H1 (cell line): ENCODE measurements around the gene CUEDC1. TPM values are rescaled to one million over a fixed set of nuclear protein-coding genes. Genes with fewer than 3 reads are reported as not detected.

Source experiments
- CTCF ChIA-PET: fragments of 300-600 bp; sonication (Branson Sonifier 250); formaldehyde crosslinking; loops from one replicate; lab custom pipeline; 2021; ENCODE audit not compliant: partially characterized antibody; lab: Charles Lee
- POLR2A ChIA-PET: fragments of 300-600 bp; sonication (Branson Sonifier 250); formaldehyde crosslinking; loops from one replicate; lab custom pipeline; 2021; ENCODE audit warnings: inconsistent platforms; ENCODE audit not compliant: partially characterized antibody; lab: Charles Lee
- DNase-seq, 2 experiments: peaks; one replicate each; pipeline versions ENCODE4 v3.0.0 to v3.0.0-alpha.2; 2010 to 2022; ENCODE audit warnings: low spot score in 2 of 2, low read depth in 1 of 2, mixed read lengths in 1 of 2
- FAIRE-seq: peaks from 2 replicates; lab custom pipeline; 2011; peaks lifted over from hg19 to GRCh38; lab: Jason Lieb, UNC
- H2AFZ ChIP-seq: 2 replicates; pipeline ENCODE4 v1.8.1; 2012; ENCODE audit warnings: low read length, inconsistent platforms
- H2AK5ac ChIP-seq: 2 replicates; pipeline ENCODE4 v1.6.1; 2013; ENCODE audit warnings: low read depth, low read length
- H2BK120ac ChIP-seq: replicated peaks from 2 replicates; pipeline ENCODE3; 2013; ENCODE audit warnings: low read depth, low read length, inconsistent platforms
- H2BK12ac ChIP-seq: 2 replicates; pipeline ENCODE4 v1.6.1; 2013; ENCODE audit warnings: low read depth, low read length
- H2BK15ac ChIP-seq: 2 replicates; pipeline ENCODE4 v1.6.1; 2013; ENCODE audit warnings: low read length
- H2BK20ac ChIP-seq: 2 replicates; pipeline ENCODE4 v1.6.1; 2013; ENCODE audit warnings: low read length
- H2BK5ac ChIP-seq: 2 replicates; pipeline ENCODE4 v1.6.1; 2013; ENCODE audit warnings: low read depth, low read length
- H3K14ac ChIP-seq: 2 replicates; pipeline ENCODE4 v1.6.1; 2013; ENCODE audit warnings: inconsistent platforms; ENCODE audit not compliant: insufficient read length
- H3K18ac ChIP-seq: 2 replicates; pipeline ENCODE4 v1.6.1; 2013; ENCODE audit warnings: low read length; ENCODE audit errors: extremely low read depth
- H3K23ac ChIP-seq: 2 replicates; pipeline ENCODE4 v1.6.1; 2013; ENCODE audit warnings: inconsistent platforms; ENCODE audit not compliant: insufficient read length
- H3K23me2 ChIP-seq: 2 replicates; pipeline ENCODE4 v1.6.1; 2013; ENCODE audit warnings: low read depth, low read length
- H3K27ac ChIP-seq: 2 replicates; pipeline ENCODE4 v1.6.1; 2011; ENCODE audit warnings: low read depth, low read length, inconsistent platforms
- H3K27me3 ChIP-seq, 4 experiments: replicated peaks in 1 of 4; 1 replicate in 1 of 4; 2 replicates in 3 of 4; pipeline versions ENCODE4 v1.6.1 to v1.8.1; 2011 to 2013; ENCODE audit warnings: low read length in 3 of 4, mild to moderate bottlenecking in 3 of 4, inconsistent platforms in 2 of 4, mixed read lengths in 2 of 4, moderate library complexity in 1 of 4; ENCODE audit not compliant: control insufficient read depth in 3 of 4, insufficient read depth in 3 of 4; ENCODE audit errors: extremely low read depth in 1 of 4
- H3K36me3 ChIP-seq, 4 experiments: 2 replicates each; pipeline versions ENCODE4 v1.6.1 to v1.8.1; 2011 to 2013; ENCODE audit warnings: mild to moderate bottlenecking in 4 of 4, low read length in 3 of 4, moderate library complexity in 2 of 4, control low read depth in 1 of 4, inconsistent platforms in 1 of 4; ENCODE audit not compliant: insufficient read depth in 4 of 4, control insufficient read depth in 2 of 4
- H3K4ac ChIP-seq: replicated peaks from 2 replicates; pipeline ENCODE3; 2013; ENCODE audit warnings: low read length, low read depth, mixed read lengths, inconsistent platforms; ENCODE audit not compliant: insufficient read length
- H3K4me1 ChIP-seq, 4 experiments: replicated peaks in 1 of 4; 1 replicate in 1 of 4; 2 replicates in 3 of 4; pipeline versions ENCODE4 v1.6.1 to v1.8.1; 2011 to 2013; ENCODE audit warnings: low read length in 3 of 4, inconsistent platforms in 2 of 4, mixed read lengths in 1 of 4; ENCODE audit not compliant: insufficient read depth in 4 of 4, control insufficient read depth in 3 of 4
- H3K4me2 ChIP-seq, 2 experiments: 2 replicates each; pipeline versions ENCODE4 v1.6.1 to v1.8.1; 2011 to 2013; ENCODE audit warnings: low read depth in 2 of 2, low read length in 2 of 2, control low read depth in 1 of 2, inconsistent platforms in 1 of 2, mild to moderate bottlenecking in 1 of 2; ENCODE audit not compliant: insufficient read depth in 1 of 2
- H3K4me3 ChIP-seq, 4 experiments: fragments of 200-600, 300-600 bp in 1 of 4; sonication (generic), shearing (Covaris generic), sonication (Bioruptor Twin) in 1 of 4; 2 replicates each; pipeline versions ENCODE4 v1.5.1 to v1.8.1; 2011 to 2016; ENCODE audit warnings: low read length in 4 of 4, low read depth in 3 of 4, control low read depth in 2 of 4, inconsistent platforms in 2 of 4, mild to moderate bottlenecking in 2 of 4, mixed read lengths in 1 of 4, moderate library complexity in 1 of 4; ENCODE audit not compliant: insufficient read depth in 2 of 4; ENCODE audit errors: extremely low read depth in 1 of 4
- H3K56ac ChIP-seq: replicated peaks from 2 replicates; pipeline ENCODE3; 2013; ENCODE audit warnings: low read depth, mild to moderate bottlenecking, mixed read lengths, low read length, inconsistent platforms; ENCODE audit not compliant: insufficient read length
- H3K79me1 ChIP-seq: 2 replicates; pipeline ENCODE4 v1.6.1; 2013; ENCODE audit warnings: low read depth, low read length, control low read depth
- H3K79me2 ChIP-seq, 2 experiments: 2 replicates each; pipeline versions ENCODE4 v1.6.1 to v1.8.1; 2012 to 2013; ENCODE audit warnings: low read length in 2 of 2, mild to moderate bottlenecking in 2 of 2, inconsistent platforms in 1 of 2; ENCODE audit not compliant: insufficient read depth in 2 of 2, control insufficient read depth in 1 of 2
- H3K9ac ChIP-seq, 4 experiments: replicated peaks in 1 of 4; 1 replicate in 1 of 4; 2 replicates in 3 of 4; pipeline versions ENCODE4 v1.6.1 to v1.8.1; 2011 to 2013; ENCODE audit warnings: low read depth in 3 of 4, low read length in 3 of 4, control low read depth in 2 of 4, mild to moderate bottlenecking in 2 of 4, moderate library complexity in 2 of 4, inconsistent platforms in 1 of 4; ENCODE audit errors: extremely low read depth in 1 of 4
- H3K9me3 ChIP-seq, 2 experiments: 2 replicates each; pipeline versions ENCODE4 v1.6.1 to v1.8.1; 2012 to 2013; ENCODE audit warnings: mild to moderate bottlenecking in 2 of 2, moderate library complexity in 2 of 2, control low read depth in 1 of 2, inconsistent platforms in 1 of 2, low read depth in 1 of 2, low read length in 1 of 2, mixed read lengths in 1 of 2; ENCODE audit not compliant: insufficient read depth in 2 of 2
- H4K20me1 ChIP-seq, 2 experiments: replicated peaks in 1 of 2; 2 replicates each; pipeline versions ENCODE3 to v1.8.1; 2011 to 2013; ENCODE audit warnings: inconsistent platforms in 2 of 2, low read length in 2 of 2, mild to moderate bottlenecking in 1 of 2; ENCODE audit not compliant: insufficient read depth in 2 of 2, control insufficient read depth in 1 of 2
- H4K5ac ChIP-seq: 2 replicates; pipeline ENCODE4 v1.6.1; 2013; ENCODE audit warnings: low read length, low read depth, mixed read lengths, inconsistent platforms; ENCODE audit not compliant: insufficient read length
- H4K8ac ChIP-seq: 2 replicates; pipeline ENCODE4 v1.8.0; 2013; ENCODE audit warnings: mild to moderate bottlenecking, moderate library complexity, low read length, inconsistent platforms; ENCODE audit not compliant: insufficient read depth; ENCODE audit errors: extremely low read depth
- H4K91ac ChIP-seq: replicated peaks from 2 replicates; pipeline ENCODE3; 2013; ENCODE audit warnings: low read length, mixed read lengths, inconsistent platforms; ENCODE audit not compliant: insufficient read length
- ATF3 ChIP-seq: IDR thresholded peaks from 2 replicates; pipeline ENCODE4 v1.6.1; 2011; ENCODE audit warnings: low read depth, mild to moderate bottlenecking, low read length; ENCODE audit not compliant: insufficient read depth
- BCL11A ChIP-seq, 2 experiments: IDR thresholded peaks; one replicate each; pipeline ENCODE4 v1.6.1; 2011; ENCODE audit warnings: low read depth in 2 of 2, low read length in 2 of 2, mild to moderate bottlenecking in 2 of 2
- CTCF ChIP-seq, 3 experiments: IDR thresholded peaks; 1 replicate in 2 of 3; 2 replicates in 1 of 3; pipeline versions ENCODE4 v1.5.1 to v1.6.1; 2011; ENCODE audit warnings: low read length in 3 of 3, mild to moderate bottlenecking in 3 of 3, inconsistent platforms in 2 of 3, low read depth in 1 of 3, moderate library complexity in 1 of 3; ENCODE audit not compliant: insufficient read depth in 1 of 3; ENCODE audit errors: control extremely low read depth in 1 of 3
- KDM5A ChIP-seq: fragments of 200-600 bp; IDR thresholded peaks from 2 replicates; pipeline ENCODE4 v1.7.1; 2012; ENCODE audit warnings: mild to moderate bottlenecking, low read length, inconsistent platforms, mixed read lengths
- MAFK ChIP-seq: IDR thresholded peaks from 2 replicates; pipeline ENCODE4 v1.6.1; 2012; ENCODE audit warnings: low read depth, mild to moderate bottlenecking, improper control_type of control experiment, low read length
- USF2 ChIP-seq: IDR thresholded peaks from 2 replicates; pipeline ENCODE4 v1.6.1; 2011; ENCODE audit warnings: low read length, improper control_type of control experiment
- YY1 ChIP-seq: IDR thresholded peaks from 2 replicates; pipeline ENCODE4 v1.6.1; 2011; ENCODE audit warnings: low read depth, mild to moderate bottlenecking, low read length
- WGBS, 2 experiments: shearing (Covaris generic) in 1 of 2; methylation state at CpG; one replicate each; pipeline versions ENCODE4 v1.1.6 to v1.1.7; 2013 to 2015; ENCODE audit warnings: low lambda C conversion rate in 2 of 2, mixed read lengths in 2 of 2, inconsistent platforms in 1 of 2, low coverage in 1 of 2, missing lambda C conversion rate in 1 of 2; ENCODE audit not compliant: insufficient replicate concordance in 2 of 2, insufficient coverage in 1 of 2, insufficient read length in 1 of 2; ENCODE audit errors: extremely low coverage in 1 of 2, missing lambda C conversion rate in 1 of 2; 5-methylcytosine and 5-hydroxymethylcytosine counted together
- polyA plus RNA-seq, 7 experiments: library from polyadenylated mRNA; depleted of rRNA in 3 of 7; stranded (reverse) in 5 of 7; unstranded in 2 of 7; fragments of >200 nt in 5 of 7; fragments of 200-250 nt in 2 of 7; gene quantifications; 1 replicate in 5 of 7; 2 replicates in 1 of 7; 4 replicates in 1 of 7; pipeline versions ENCODE4 v1.2.1 to v1.2.3, GENCODE V29; 2011 to 2013; ENCODE audit warnings: missing spikeins in 2 of 7, mixed read lengths in 2 of 7
- total RNA-seq: library from RNA; stranded (reverse); fragmentation: NEBNext Ultra II Directional; extraction: Animal tissue kit (Norgen Biotek cat#: 25700); gene quantifications from 2 replicates; pipeline ENCODE4 v1.2.1, GENCODE V29; 2021

Gene CUEDC1
- total and polyA plus RNA-seq, 2 of the 8 experiments (the other 6 are each of a cell fraction or from before 2014, with no cell fraction given): 4.0 to 10.7 TPM

GRCh38 chr17:57945996-57946797, 9.0 kb downstream of the CUEDC1 start:
- Histone ChIP-seq H2BK20ac (no peak overlapping the region), H3K4me1 (peaks cover 3 to 13% (median 7%) of the 10 kb centered on the region in 4 experiments), H3K27me3 (no peaks in the 10 kb centered on the region), H3K23ac (no peak overlapping the region), H3K18ac (no peak overlapping the region), H3K4me2 (no peak overlapping the region), H3K36me3 (no peaks in the 10 kb centered on the region), H2BK5ac (no peak overlapping the region), H3K79me1 (no peaks in the 10 kb centered on the region; the same call in none of the 2 replicates), H4K8ac (no peak overlapping the region), H3K79me2 (no peaks in the 10 kb centered on the region), H2BK12ac (peak overlapping the region; percentile 45; the same call in 1 of the 2 replicates), H3K23me2 (no peaks in the 10 kb centered on the region), H4K20me1 (no peaks in the 10 kb centered on the region), H3K14ac (no peak overlapping the region), H4K91ac (no peak overlapping the region), H4K5ac (no peak overlapping the region), H2AFZ (no peak overlapping the region), H3K4ac (no peak overlapping the region), H2BK15ac (peak overlapping the region; percentile 21), H3K4me3 (no peak overlapping the region), H3K9me3 (no peaks in the 10 kb centered on the region), H2BK120ac (no peak overlapping the region), H3K9ac (no peak overlapping the region), H3K56ac (no peak overlapping the region), H3K27ac (0 out of 2 replicates have a peak overlapping the region, but pooled peaks have one; percentile 3), H2AK5ac (no peak overlapping the region)
- ChIA-PET CTCF (interaction anchor here (0.6 to 13.5 kb wide), 14 partner anchors 9 to 404 kb away, joined by 3 to 162 read pairs (median 4); no protein-coding TSS in a partner anchor), POLR2A (interaction anchor here (0.7 to 4.3 kb wide), 4 partner anchors 10 to 88 kb away, joined by 3 to 26 read pairs (median 4); no protein-coding TSS in a partner anchor)
- DNase-seq (no peak), FAIRE-seq (no peak)
- WGBS, 2 experiments: 83% methylated on average over 6 of the region's 6 CpGs; no CpG with 5 or more reads in 1 of the 2 experiments
- TF ChIP-seq MAFK: no peak
- TF ChIP-seq USF2: no peak
- no peak for TF ChIP-seq KDM5A
- TF ChIP-seq CTCF (IDR thresholded peaks at IDR 0.05; ENCODE audit: control extremely low read depth in 1 of 3, insufficient read depth in 1 of 3, low read depth in 1 of 3, low read length in 3 of 3): no peak
- TF ChIP-seq ATF3: no peak
- TF ChIP-seq BCL11A (IDR thresholded peaks at IDR 0.05; ENCODE audit: low read depth in 2 of 2, low read length in 2 of 2): no peak
- no peak for TF ChIP-seq YY1
